Measurements from ENCODE around the gene WDR26.

Gene WDR26

DNA sequence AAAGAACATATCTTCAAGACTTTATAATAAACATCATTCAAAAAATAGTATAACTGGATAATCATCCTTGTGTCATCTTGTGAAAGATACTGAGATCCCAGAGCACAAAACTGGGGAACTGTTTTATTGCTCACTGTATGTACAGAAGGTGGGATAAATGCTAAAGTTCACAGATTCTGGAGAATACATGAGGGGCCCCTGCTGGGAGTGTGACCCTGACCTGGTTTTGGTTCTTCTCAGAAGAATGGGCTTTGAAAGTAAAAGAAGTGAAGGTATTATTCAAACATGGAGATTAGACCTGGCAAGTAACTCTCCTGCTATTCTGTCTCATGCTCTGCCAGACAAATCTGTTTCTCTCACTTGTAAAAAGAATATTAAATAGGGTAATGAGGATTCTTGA lies 14.5 kb downstream of the WDR26 start:
- TF ChIP-seq GATA2 (IDR thresholded peaks at IDR 0.05; ENCODE audit: low read depth, low read length): no peak
- TF ChIP-seq GATA3 (IDR thresholded peaks at IDR 0.05; ENCODE audit: low read depth, low read length): no peak

DNA sequence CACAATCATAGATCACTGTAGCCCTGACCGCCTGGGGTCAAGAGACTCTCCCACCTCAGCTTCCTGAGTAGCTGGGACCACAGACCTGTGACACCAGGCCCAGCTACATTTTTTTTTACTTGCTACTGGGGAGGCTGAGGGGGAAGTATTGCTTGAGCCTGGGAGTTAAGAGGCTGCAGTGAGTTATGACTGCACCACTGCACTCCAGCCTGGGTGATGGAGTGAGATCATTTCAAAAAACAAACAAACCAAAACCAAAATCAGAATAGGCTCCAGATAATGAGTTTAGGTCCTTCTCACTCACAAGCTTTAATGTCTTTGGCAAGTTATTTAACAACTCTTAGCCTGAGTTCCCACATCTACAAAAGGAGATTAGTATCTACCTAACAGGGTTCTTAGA lies 22.8 kb downstream of the WDR26 start:
- TF ChIP-seq GATA2 (IDR thresholded peaks at IDR 0.05; ENCODE audit: low read depth, low read length): no peak

DNA sequence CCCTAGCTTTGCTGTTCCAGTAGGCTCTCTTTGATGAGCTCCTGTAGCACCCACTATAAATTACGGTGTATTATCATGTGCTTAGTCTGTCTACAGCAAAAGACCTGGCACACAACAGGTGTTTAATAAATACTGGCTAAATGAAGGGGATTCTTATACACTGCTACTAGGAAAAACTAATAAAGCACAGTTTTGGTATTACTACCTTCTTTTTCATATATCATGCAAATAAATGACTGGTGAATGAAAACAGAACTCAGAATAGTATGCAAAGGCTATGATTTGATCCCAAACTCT lies 26.4 kb downstream of the WDR26 start:
- TF ChIP-seq GATA2 (IDR thresholded peaks at IDR 0.05; ENCODE audit: low read depth, low read length): no peak
- no peak for TF ChIP-seq GATA3 (IDR thresholded peaks at IDR 0.05; ENCODE audit: low read depth, low read length)

DNA sequence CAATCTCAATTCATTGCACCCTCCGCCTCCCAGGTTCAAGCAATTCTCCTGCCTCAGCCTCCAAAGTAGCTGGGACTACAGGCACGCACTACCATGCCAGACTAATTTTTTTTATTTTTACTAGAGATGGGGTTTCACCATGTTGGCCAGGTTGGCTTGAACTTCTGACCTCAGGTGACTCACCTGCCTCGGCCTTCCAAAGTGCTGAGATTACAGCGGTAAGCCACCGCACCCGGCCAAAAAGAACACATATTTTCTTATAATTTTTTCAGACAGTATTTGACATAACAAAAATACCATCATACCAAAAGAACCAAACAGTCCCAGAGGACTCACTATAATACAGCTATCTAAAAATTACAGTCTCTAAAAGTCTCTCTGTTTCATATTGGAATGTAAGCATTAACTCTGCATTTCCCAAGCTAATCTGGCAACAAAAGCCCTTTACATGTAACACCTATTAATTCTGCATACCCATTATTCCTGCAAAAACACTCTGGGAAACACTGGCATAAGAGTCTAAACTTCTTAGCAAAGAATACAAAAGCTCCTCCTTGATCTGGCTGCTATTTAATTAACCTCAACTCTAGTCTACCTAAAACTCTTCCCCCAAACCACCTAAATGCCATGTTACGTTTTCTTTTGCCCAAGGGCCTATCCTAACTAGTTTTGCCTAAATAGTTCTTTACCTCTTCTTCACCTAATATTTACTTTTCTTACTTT lies 26.9 kb downstream of the WDR26 start:
- TF ChIP-seq GATA3 (IDR thresholded peaks at IDR 0.05; ENCODE audit: low read depth, low read length): no peak
- TF ChIP-seq GATA2 (IDR thresholded peaks at IDR 0.05; ENCODE audit: low read depth, low read length): no peak

DNA sequence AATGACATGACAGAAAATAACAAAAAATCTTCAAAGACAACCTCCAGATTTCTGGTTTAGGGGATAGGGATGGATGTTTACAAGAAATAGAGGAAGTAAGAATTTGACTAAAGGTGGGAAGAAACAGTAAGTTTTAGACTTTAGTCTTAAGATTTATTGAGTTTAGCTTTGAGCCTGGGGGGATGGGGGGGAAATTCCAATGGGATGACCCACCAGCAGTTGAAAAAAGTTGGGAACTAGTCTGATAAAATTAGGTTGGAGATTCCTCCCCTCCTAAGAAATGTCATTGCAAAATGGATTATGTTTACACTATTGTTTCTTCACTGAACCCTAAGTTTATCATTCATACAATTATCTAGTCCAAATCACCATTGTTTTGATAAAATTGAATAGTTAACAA lies 28.4 kb downstream of the WDR26 start:
- TF ChIP-seq GATA3 (IDR thresholded peaks at IDR 0.05; ENCODE audit: low read depth, low read length): no peak
- TF ChIP-seq GATA2 (IDR thresholded peaks at IDR 0.05; ENCODE audit: low read depth, low read length): no peak

DNA sequence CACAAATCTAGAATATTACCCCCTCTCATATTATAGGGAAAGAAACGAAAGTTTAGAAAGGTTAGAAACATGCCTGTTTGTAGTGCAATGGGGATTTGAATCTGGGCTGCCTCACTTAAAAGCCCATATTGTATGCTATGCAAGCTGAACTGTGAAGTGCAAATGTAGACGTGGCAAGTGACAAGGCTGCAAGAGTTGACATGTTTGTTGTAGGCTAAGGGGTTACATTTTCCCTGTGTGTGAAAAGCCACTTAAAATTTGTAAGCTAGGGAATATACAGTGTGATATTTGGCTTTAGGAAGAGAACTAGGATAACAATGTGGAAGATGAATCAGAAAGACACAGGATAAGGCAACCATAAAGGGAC lies 29.0 kb downstream of the WDR26 start:
- TF ChIP-seq GATA2 (IDR thresholded peaks at IDR 0.05; ENCODE audit: low read depth, low read length) (no peak), GATA3 (IDR thresholded peaks at IDR 0.05; ENCODE audit: low read depth, low read length) (no peak)

DNA sequence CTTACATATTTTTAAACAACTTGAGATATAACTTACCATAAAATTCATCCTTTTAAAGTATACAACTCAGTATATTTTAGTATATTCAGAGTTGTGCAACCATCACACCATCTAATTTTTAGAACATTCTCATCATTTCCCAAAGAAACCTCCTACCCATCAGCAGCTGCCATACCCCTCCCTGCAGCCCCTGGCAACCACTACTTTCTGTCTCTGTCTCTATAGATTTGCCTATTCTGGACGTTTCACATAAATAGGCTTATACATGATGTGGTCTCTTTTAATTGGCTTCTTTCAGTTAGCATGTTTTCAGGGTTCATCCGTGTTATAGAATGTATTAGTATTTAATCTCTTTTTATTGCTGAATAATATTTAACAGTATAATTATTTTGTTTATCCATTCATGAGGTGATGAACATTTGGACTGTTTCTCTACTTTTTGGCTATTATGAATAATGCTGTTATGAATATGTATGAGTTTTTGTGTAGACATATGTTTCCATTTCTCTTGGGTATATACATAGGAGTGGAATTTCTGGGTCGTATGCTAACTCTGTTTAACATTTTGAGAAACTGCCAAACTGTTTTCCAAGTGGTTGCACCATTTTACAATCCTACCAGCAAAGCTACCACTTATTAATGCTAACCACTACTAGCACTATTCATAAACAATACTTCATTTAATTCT lies 29.5 kb downstream of the WDR26 start:
- TF ChIP-seq GATA2 (IDR thresholded peaks at IDR 0.05; ENCODE audit: low read depth, low read length) (no peak), GATA3 (IDR thresholded peaks at IDR 0.05; ENCODE audit: low read depth, low read length) (no peak)

DNA sequence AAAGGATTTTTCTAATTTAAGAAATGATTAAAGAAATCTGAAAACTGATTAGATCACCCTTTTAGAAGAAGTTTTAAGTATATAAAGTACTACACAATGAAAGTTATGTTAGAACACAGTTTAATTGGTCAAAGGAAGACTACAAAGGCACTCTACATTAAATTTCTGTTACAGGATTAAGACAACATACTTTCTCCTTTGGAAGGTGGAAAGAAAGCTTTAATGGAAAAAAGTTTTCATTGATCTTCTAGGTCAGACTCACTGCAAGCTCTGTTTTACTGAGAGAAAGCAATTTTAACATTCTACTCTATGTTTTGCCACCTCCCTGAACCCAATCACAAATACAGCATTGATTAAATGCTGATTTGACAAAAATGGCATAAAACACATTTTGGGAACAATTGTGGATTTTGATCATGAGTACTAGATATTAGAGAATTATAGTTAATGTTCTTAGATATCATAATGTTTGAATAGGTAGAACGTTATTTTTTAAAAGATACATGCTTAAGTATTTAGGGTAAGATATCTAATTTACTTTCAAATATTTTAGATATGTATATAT lies 32.0 kb downstream of the WDR26 start:
- no peak for TF ChIP-seq GATA2 (IDR thresholded peaks at IDR 0.05; ENCODE audit: low read depth, low read length)
- TF ChIP-seq GATA3 (IDR thresholded peaks at IDR 0.05; ENCODE audit: low read depth, low read length): no peak

DNA sequence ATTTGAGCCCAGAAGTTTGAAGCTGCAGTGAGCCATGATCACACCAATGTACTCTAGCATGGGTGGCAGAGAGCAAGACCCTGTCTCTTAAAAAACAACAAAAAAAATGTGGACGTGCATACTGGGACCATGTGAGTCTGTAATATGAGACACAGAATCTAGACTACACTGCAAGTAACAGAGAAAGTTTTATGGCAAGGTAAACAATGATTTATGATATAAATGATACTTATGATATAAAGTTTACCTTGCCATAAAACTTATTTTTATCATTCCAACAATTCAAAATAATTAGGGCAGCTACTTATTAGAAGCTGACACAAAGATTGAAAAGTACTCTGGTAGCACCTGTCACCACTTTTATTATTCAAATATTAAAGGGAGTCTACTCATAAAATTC lies 34.7 kb downstream of the WDR26 start:
- TF ChIP-seq GATA2 (IDR thresholded peaks at IDR 0.05; ENCODE audit: low read depth, low read length): no peak
- TF ChIP-seq GATA3 (IDR thresholded peaks at IDR 0.05; ENCODE audit: low read depth, low read length): no peak

DNA sequence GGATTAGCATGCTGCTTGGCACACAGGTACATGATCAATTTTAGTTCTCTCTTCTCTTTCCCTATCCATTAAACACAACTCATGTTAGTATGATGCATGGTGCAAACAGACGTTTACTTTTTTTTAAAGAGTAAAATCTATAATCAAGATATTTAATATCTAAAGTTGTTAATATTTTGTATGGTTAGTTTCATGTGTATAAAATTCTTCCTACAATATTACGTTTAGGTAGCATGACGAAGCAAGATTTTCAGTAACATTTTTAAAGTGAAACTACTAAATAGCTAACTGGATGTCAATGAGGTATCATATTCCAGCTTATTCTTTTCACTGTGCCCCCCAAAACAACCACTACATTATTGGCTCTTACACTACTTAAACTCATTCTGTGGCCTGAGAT lies 41.3 kb downstream of the WDR26 start:
- TF ChIP-seq GATA3 (IDR thresholded peaks at IDR 0.05; ENCODE audit: low read depth, low read length) (no peak), GATA2 (IDR thresholded peaks at IDR 0.05; ENCODE audit: low read depth, low read length) (no peak)

DNA sequence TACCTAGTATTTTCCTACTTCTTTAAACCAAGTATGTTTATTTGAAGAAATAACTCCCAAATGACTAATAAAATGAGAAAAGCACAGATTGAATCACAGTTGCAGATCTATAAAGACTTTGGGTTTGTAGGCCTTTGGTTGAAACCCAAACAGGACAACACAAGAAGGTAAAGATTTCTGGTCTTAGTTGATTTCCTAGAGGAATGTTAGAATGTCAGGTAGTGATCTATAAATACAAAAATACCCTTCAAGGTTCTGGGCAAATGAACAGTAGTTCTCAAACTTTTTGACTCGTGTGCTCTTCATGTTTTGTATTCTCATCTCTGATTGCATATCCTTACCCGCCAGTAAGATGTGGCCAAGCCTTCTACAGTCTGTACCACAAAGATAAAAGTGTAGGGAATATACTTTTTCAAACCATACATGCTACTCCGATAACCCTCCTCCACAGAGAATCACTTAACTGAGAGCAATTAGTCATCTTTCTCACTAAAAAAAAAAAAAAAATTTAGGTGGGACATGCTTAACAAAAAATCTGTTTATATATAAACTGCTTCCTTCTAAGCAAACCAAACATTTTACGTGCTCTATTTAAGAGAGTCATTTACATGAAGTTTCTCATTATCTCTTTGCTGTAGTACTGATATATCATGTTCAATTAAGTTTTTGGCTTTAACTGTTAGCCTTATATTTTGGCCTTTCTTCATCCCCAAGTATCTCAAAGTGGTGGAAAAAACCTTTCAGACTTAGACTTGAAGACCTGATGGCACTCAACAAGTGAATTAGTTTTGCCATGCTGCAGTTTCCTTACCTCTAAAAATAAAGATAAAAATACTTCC lies 42.0 kb downstream of the WDR26 start:
- TF ChIP-seq GATA2 (IDR thresholded peaks at IDR 0.05; ENCODE audit: low read depth, low read length): no peak
- no peak for TF ChIP-seq GATA3 (IDR thresholded peaks at IDR 0.05; ENCODE audit: low read depth, low read length)

DNA sequence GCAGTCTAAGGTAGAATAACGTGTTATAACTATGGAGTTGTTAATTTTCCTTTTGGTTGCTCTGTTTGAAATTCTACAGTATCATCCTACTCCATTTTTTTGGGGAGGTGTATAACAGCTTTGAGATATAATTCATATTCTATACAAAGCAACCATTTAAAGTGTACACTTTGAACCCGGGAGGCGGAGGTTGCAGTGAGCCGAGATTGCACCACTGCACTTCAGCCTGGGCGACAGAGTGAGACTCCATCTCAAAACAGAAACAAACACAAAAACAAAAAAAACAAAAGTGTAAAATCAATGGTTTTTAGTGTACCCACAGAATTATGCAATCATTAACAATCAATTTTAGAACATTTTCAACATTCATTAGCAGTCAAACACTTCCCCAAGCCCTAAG lies 44.1 kb downstream of the WDR26 start:
- no peak for TF ChIP-seq GATA3 (IDR thresholded peaks at IDR 0.05; ENCODE audit: low read depth, low read length)
- TF ChIP-seq GATA2 (IDR thresholded peaks at IDR 0.05; ENCODE audit: low read depth, low read length): no peak

DNA sequence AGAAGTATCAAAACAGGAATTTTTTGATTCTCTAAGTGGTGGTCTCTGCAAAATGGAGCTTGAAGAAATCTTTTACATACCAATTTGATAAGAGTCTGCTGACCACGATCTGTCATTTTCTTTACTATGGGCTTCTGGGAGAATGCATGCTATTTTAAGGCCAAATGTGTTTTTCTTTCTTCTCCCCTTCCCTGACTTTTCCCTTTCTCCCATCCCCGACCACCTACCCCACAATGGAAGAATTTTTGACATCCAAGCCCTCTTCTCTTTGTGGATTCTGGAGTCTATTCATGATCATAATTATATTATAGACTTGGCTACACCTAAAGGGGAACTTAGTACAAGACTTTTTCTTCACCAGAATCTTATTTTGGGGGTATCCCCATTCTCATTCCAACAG lies 46.7 kb downstream of the WDR26 start:
- TF ChIP-seq GATA3 (IDR thresholded peaks at IDR 0.05; ENCODE audit: low read depth, low read length): no peak
- no peak for TF ChIP-seq GATA2 (IDR thresholded peaks at IDR 0.05; ENCODE audit: low read depth, low read length)

DNA sequence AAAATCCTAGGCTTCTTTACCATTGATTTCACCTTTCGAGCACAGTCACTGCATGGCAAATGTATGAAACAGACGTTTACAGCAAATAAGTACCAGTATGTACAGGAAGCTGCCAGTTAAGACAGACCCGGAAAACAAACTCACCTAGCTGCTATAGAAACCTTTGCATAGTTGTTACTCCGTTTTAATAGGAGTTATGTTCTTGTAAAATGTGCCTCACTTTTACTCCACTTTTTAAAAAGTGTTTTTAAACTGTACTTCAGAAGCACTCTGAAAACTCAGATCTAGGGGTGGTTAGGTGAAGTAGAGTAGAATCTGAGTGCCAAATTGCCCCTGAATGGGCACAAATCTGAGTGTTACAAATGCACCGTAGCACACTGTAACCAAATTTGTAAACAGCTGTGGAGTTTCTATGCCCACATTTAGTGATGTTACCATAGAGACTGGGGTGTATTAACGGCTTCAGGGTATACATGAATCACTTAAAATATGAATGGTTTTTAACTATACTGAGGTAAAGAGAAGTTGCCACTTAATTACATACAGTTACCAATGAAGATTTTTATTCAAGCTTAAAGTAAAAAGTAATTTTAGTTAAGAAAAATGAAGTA lies 47.2 kb downstream of the WDR26 start:
- TF ChIP-seq GATA2 (IDR thresholded peaks at IDR 0.05; ENCODE audit: low read depth, low read length): no peak
- no peak for TF ChIP-seq GATA3 (IDR thresholded peaks at IDR 0.05; ENCODE audit: low read depth, low read length)
